Left ventricle myocardium inferior (tissue), 1 donor: Measurements from ENCODE around the gene SEMA4C. TPM values are rescaled to one million over a fixed set of nuclear protein-coding genes. Genes with fewer than 3 reads are reported as not detected.

Experiments
- DNase-seq: peaks from one replicate; pipeline ENCODE4 v3.0.0-alpha.2; 2020
- H3K27ac ChIP-seq: fragments of 200-600 bp; replicated peaks from 2 replicates; pipeline ENCODE4 v1.8.0; 2021
- H3K27me3 ChIP-seq: fragments of 200-600 bp; 2 replicates; pipeline ENCODE4 v1.8.0; 2021; ENCODE audit warnings: low read depth
- H3K36me3 ChIP-seq: fragments of 200-600 bp; 2 replicates; pipeline ENCODE4 v1.8.0; 2021
- H3K4me1 ChIP-seq: fragments of 200-600 bp; 2 replicates; pipeline ENCODE4 v1.8.0; 2021
- H3K4me3 ChIP-seq: fragments of 200-600 bp; 2 replicates; pipeline ENCODE4 v1.8.0; 2021; ENCODE audit warnings: mild to moderate bottlenecking, moderate library complexity
- H3K9me3 ChIP-seq: fragments of 200-600 bp; replicated peaks from 2 replicates; pipeline ENCODE4 v1.8.0; 2021
- intact Hi-C: fragments of 100-400 bp; cut with micrococcal nuclease; formaldehyde crosslinking; loops from one replicate; pipeline ENCODE4 v1.11.0; 2022
- long read RNA-seq: library from polyadenylated mRNA; unstranded; transcript quantifications from one replicate; pipeline ENCODE4 v2.0.0, GENCODE V29; 2021
- total RNA-seq: library from RNA; stranded (reverse); fragmentation: NEBNext Ultra II Directional; extraction: Animal tissue kit (Norgen Biotek cat#: 25700); gene quantifications from one replicate; pipeline ENCODE4 v1.2.1, GENCODE V29; 2021
- TF ChIP-seq, protein P1 (sequence below): fragments of 200-600 bp; IDR thresholded peaks from 2 replicates; pipeline ENCODE4 v1.8.0; 2021; ENCODE audit warnings: antibody characterized with exemption, mild to moderate bottlenecking, borderline replicate concordance
- donor health status: DM: no; HTN: yes; CAD: no; lungs with severe emphysema.

Gene SEMA4C, protein sequence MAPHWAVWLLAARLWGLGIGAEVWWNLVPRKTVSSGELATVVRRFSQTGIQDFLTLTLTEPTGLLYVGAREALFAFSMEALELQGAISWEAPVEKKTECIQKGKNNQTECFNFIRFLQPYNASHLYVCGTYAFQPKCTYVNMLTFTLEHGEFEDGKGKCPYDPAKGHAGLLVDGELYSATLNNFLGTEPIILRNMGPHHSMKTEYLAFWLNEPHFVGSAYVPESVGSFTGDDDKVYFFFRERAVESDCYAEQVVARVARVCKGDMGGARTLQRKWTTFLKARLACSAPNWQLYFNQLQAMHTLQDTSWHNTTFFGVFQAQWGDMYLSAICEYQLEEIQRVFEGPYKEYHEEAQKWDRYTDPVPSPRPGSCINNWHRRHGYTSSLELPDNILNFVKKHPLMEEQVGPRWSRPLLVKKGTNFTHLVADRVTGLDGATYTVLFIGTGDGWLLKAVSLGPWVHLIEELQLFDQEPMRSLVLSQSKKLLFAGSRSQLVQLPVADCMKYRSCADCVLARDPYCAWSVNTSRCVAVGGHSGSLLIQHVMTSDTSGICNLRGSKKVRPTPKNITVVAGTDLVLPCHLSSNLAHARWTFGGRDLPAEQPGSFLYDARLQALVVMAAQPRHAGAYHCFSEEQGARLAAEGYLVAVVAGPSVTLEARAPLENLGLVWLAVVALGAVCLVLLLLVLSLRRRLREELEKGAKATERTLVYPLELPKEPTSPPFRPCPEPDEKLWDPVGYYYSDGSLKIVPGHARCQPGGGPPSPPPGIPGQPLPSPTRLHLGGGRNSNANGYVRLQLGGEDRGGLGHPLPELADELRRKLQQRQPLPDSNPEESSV
- 16.6 TPM for total RNA-seq
- long read RNA-seq, partial matches to known transcripts: 1 of 10 reads
- long read RNA-seq, other reads (novel, unspliced or antisense): 8 of 10 reads

GRCh38 chr2:96869822-96870625, at the start of gene SEMA4C:
Gene SEMA4C, minus strand, starts transcription at chr2:96870080. Its CDS starts 2,194 bp downstream, at chr2:96867886.
- TF ChIP-seq, protein P1, sequence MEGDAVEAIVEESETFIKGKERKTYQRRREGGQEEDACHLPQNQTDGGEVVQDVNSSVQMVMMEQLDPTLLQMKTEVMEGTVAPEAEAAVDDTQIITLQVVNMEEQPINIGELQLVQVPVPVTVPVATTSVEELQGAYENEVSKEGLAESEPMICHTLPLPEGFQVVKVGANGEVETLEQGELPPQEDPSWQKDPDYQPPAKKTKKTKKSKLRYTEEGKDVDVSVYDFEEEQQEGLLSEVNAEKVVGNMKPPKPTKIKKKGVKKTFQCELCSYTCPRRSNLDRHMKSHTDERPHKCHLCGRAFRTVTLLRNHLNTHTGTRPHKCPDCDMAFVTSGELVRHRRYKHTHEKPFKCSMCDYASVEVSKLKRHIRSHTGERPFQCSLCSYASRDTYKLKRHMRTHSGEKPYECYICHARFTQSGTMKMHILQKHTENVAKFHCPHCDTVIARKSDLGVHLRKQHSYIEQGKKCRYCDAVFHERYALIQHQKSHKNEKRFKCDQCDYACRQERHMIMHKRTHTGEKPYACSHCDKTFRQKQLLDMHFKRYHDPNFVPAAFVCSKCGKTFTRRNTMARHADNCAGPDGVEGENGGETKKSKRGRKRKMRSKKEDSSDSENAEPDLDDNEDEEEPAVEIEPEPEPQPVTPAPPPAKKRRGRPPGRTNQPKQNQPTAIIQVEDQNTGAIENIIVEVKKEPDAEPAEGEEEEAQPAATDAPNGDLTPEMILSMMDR: no peak
- Histone ChIP-seq H3K27me3 (no peaks in the 10 kb centered on the region), H3K9me3 (no peaks in the 10 kb centered on the region), H3K36me3 (peaks cover 25% of the 10 kb centered on the region), H3K27ac (peak within 1 kb of the TSS; percentile 98), H3K4me3 (peak within 1 kb of the TSS; percentile 83), H3K4me1 (peaks cover 98% of the 10 kb centered on the region)
- peak; percentile 79 for DNase-seq
- intact Hi-C loops: loop anchor here (5.0 kb wide), 1 partner anchor 37 kb away; no protein-coding TSS in a partner anchor

GRCh38 chr2:96918754-96919550, 49.1 kb upstream of the SEMA4C start:
- DNase-seq: no peak
- intact Hi-C loops: no loop called here
- no peak overlapping the region for H3K4me3 ChIP-seq
- H3K4me1 ChIP-seq: peaks cover 26% of the 10 kb centered on the region
- H3K27ac ChIP-seq: no peak overlapping the region
- peaks cover 16% of the 10 kb centered on the region for H3K9me3 ChIP-seq
- no peaks in the 10 kb centered on the region for H3K27me3 ChIP-seq
- TF ChIP-seq, protein P1: no peak
- H3K36me3 ChIP-seq: no peaks in the 10 kb centered on the region

- Histone ChIP-seq H3K9me3 (peaks cover 16% of the 10 kb centered on the region), H3K4me1 (peaks cover 33% of the 10 kb centered on the region), H3K4me3 (no peak overlapping the region), H3K36me3 (no peaks in the 10 kb centered on the region), H3K27me3 (no peaks in the 10 kb centered on the region), H3K27ac (no peak overlapping the region)
- TF ChIP-seq, protein P1: no peak
- DNase-seq: no peak
- intact Hi-C loops: no loop called here
These were observed 48.3 kb upstream of the SEMA4C start for GRCh38 chr2:96918092-96918753.

GRCh38 chr2:96916646-96917543, 47.0 kb upstream of the SEMA4C start:
- H3K4me1 ChIP-seq: peaks cover 47% of the 10 kb centered on the region
- no peaks in the 10 kb centered on the region for H3K36me3 ChIP-seq
- H3K27me3 ChIP-seq: no peaks in the 10 kb centered on the region
- peak overlapping the region; percentile 29 for H3K4me3 ChIP-seq
- TF ChIP-seq, protein P1: no peak
- H3K9me3 ChIP-seq: peaks cover 16% of the 10 kb centered on the region
- intact Hi-C loops: no loop called here
- H3K27ac ChIP-seq: peak overlapping the region; percentile 56
- no peak for DNase-seq
